ENCODE data around the gene PDE6C. TPM values are rescaled to one million over a fixed set of nuclear protein-coding genes. Genes with fewer than 3 reads are reported as not detected.

PDE6C gene
- total and polyA plus RNA-seq, 2 of the 8 experiments (the other 6 are each of a cell fraction or from before 2014, with no cell fraction given) = not detected

DNA sequence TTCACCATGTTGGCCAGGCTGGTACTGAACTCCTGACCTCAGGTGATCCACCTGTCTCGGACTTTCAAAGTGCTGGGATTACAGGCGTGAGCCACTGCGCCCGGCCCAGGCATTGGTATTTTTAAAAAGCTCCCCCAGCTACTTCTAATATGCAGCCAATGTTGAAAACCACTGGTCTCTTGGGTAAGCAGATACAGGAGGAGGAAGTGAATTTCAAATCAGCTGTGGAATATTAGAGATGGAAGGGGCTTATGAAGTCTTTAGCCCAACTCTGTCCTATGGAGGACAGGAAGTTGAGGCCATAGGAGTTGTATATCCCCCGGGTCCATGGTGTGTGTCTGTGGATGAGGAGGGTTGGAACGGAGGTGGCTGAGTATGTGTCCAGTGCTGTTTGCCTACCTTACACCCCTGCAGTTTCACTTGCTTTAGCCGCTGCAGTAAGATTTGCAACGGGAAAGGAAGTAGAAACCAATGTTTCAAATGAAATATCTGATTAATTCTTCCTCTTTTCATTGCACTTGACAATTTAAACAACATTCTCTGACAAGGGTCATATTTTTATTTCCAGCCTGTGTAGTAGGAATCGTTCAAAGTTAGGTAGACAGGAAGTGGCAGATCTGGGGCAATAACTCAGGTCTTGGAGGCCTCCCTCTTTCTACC is 3.4 kb downstream of the PDE6C start:
- H3K79me1 ChIP-seq (ENCODE audit: low read depth, low read length) = no peaks in the 10 kb centered on the region
- no peak overlapping the region for H2BK15ac ChIP-seq (ENCODE audit: low read length)
- H3K4me1 ChIP-seq (replicated peaks in 1 of 4; ENCODE audit: control insufficient read depth in 3 of 4, insufficient read depth in 4 of 4, low read length in 3 of 4) = peaks cover 0 to 4% (median 1%) of the 10 kb centered on the region in 4 experiments; a peak in 1 of 7 replicates
- no peak overlapping the region for H2BK120ac ChIP-seq (replicated peaks; ENCODE audit: low read depth, low read length)
- H3K4me2 ChIP-seq (ENCODE audit: insufficient read depth in 1 of 2, low read depth in 2 of 2, low read length in 2 of 2) = no peak overlapping the region
- no peak overlapping the region for H2AK5ac ChIP-seq (ENCODE audit: low read depth, low read length)
- no peak overlapping the region for H3K18ac ChIP-seq (ENCODE audit: extremely low read depth, low read length)
- peaks cover 0 to under 1% of the 10 kb centered on the region in 2 experiments; a peak in 1 of 4 replicates for H3K9me3 ChIP-seq (ENCODE audit: insufficient read depth in 2 of 2, low read depth in 1 of 2, low read length in 1 of 2)
- no peaks in the 10 kb centered on the region for H3K79me2 ChIP-seq (ENCODE audit: control insufficient read depth in 1 of 2, insufficient read depth in 2 of 2, low read length in 2 of 2)
- H4K8ac ChIP-seq (ENCODE audit: extremely low read depth, insufficient read depth, low read length) = no peak overlapping the region
- H3K36me3 ChIP-seq (ENCODE audit: control insufficient read depth in 2 of 4, insufficient read depth in 4 of 4, low read length in 3 of 4) = no peaks in the 10 kb centered on the region
- no peak for FAIRE-seq
- H4K91ac ChIP-seq (replicated peaks; ENCODE audit: insufficient read length, low read length) = no peak overlapping the region
- no peaks in the 10 kb centered on the region for H3K23me2 ChIP-seq (ENCODE audit: low read depth, low read length)
- CTCF ChIA-PET (ENCODE audit: partially characterized antibody) = interaction anchor here (0.8 to 1.3 kb wide), 4 partner anchors 19 to 130 kb away, joined by 3 to 5 read pairs (median 3); no protein-coding TSS in a partner anchor
- no peak overlapping the region for H2BK20ac ChIP-seq (ENCODE audit: low read length)
- no peak overlapping the region for H3K9ac ChIP-seq (replicated peaks in 1 of 4; ENCODE audit: extremely low read depth in 1 of 4, low read depth in 3 of 4, low read length in 3 of 4)
- WGBS, 2 experiments (ENCODE audit: extremely low coverage in 1 of 2, insufficient coverage in 1 of 2, insufficient read length in 1 of 2, insufficient replicate concordance in 2 of 2, low coverage in 1 of 2, low lambda C conversion rate in 2 of 2, missing lambda C conversion rate in 1 of 2) = 87% methylated on average over 9 of the region's 9 CpGs; no CpG with 5 or more reads in 1 of the 2 experiments
- peaks cover 0 to 2% (median 0%) of the 10 kb centered on the region in 4 experiments; a peak in 1 of 7 replicates for H3K27me3 ChIP-seq (replicated peaks in 1 of 4; ENCODE audit: control insufficient read depth in 3 of 4, extremely low read depth in 1 of 4, insufficient read depth in 3 of 4, low read length in 3 of 4)
- H4K5ac ChIP-seq (ENCODE audit: insufficient read length, low read depth, low read length) = no peak overlapping the region
- H4K20me1 ChIP-seq (replicated peaks in 1 of 2; ENCODE audit: control insufficient read depth in 1 of 2, insufficient read depth in 2 of 2, low read length in 2 of 2) = no peaks in the 10 kb centered on the region
- TF ChIP-seq BCL11A (IDR thresholded peaks at IDR 0.05; ENCODE audit: low read depth in 2 of 2, low read length in 2 of 2) = no peak
- no peak overlapping the region for H2BK12ac ChIP-seq (ENCODE audit: low read depth, low read length)
- no peak overlapping the region for H3K23ac ChIP-seq (ENCODE audit: insufficient read length)
- no peak overlapping the region for H2BK5ac ChIP-seq (ENCODE audit: low read depth, low read length)
- no peak for DNase-seq (ENCODE audit: low read depth in 1 of 2, low spot score in 2 of 2)
- H3K4ac ChIP-seq (replicated peaks; ENCODE audit: insufficient read length, low read depth, low read length) = no peak overlapping the region
- no peak overlapping the region for H3K4me3 ChIP-seq (ENCODE audit: extremely low read depth in 1 of 4, insufficient read depth in 2 of 4, low read depth in 3 of 4, low read length in 4 of 4)
- no peak overlapping the region for H2AFZ ChIP-seq (ENCODE audit: low read length)
- H3K14ac ChIP-seq (ENCODE audit: insufficient read length) = no peak overlapping the region
- POLR2A ChIA-PET (ENCODE audit: partially characterized antibody) = no interaction called here
- H3K27ac ChIP-seq (ENCODE audit: low read depth, low read length) = no peak overlapping the region
- H3K56ac ChIP-seq (replicated peaks; ENCODE audit: insufficient read length, low read depth, low read length) = no peak overlapping the region

Measured in H1 (cell line).